Measurements from ENCODE around the gene DPF3.

Gene DPF3

GRCh38 chr14:72739446-72740405, 154.2 kb downstream of the DPF3 start:
- DNase-seq = no peak

- no peak for DNase-seq
Observed at GRCh38 chr14:72738161-72738611, 155.7 kb downstream of the DPF3 start.

GRCh38 chr14:72737560-72737943, 156.3 kb downstream of the DPF3 start:
- DNase-seq = no peak

- DNase-seq = no peak
Observed at GRCh38 chr14:72736786-72737559, 156.9 kb downstream of the DPF3 start.

GRCh38 chr14:72736308-72736707, 157.6 kb downstream of the DPF3 start:
- DNase-seq = no peak

- DNase-seq = no peak
Observed at GRCh38 chr14:72732022-72732780, 161.7 kb downstream of the DPF3 start.

GRCh38 chr14:72731252-72732020, 162.5 kb downstream of the DPF3 start:
- DNase-seq = no peak

GRCh38 chr14:72730468-72730867, 163.4 kb downstream of the DPF3 start:
- DNase-seq = no peak

GRCh38 chr14:72726444-72726843, 167.5 kb downstream of the DPF3 start:
- DNase-seq = no peak

GRCh38 chr14:72723858-72724530, 169.9 kb downstream of the DPF3 start:
- DNase-seq = no peak

GRCh38 chr14:72722201-72722785, 171.6 kb downstream of the DPF3 start:
- DNase-seq = no peak

GRCh38 chr14:72721083-72721482, 172.8 kb downstream of the DPF3 start:
- no peak for DNase-seq

- no peak for DNase-seq
Observed at GRCh38 chr14:72717220-72717619, 176.7 kb downstream of the DPF3 start.

GRCh38 chr14:72716476-72716875, 177.4 kb downstream of the DPF3 start:
- DNase-seq = no peak

- DNase-seq = no peak
Observed at GRCh38 chr14:72715850-72716228, 178.1 kb downstream of the DPF3 start.

- DNase-seq = no peak
Observed at GRCh38 chr14:72715215-72715849, 178.6 kb downstream of the DPF3 start.

GRCh38 chr14:72714871-72715214, 179.1 kb downstream of the DPF3 start:
- no peak for DNase-seq

- DNase-seq = no peak
Observed at GRCh38 chr14:72714094-72714493, 179.8 kb downstream of the DPF3 start.

GRCh38 chr14:72711936-72712335, 182.0 kb downstream of the DPF3 start:
- DNase-seq = no peak

GRCh38 chr14:72709916-72710611, 183.8 kb downstream of the DPF3 start:
- DNase-seq = no peak

All from GOT3 (cell line).